ENCODE data around the gene NETO2.
"Not testable (repeated sequence)": the region's sequence is repeated elsewhere in the genome, so short reads cannot be mapped to it uniquely, and the experiment has no call there.

The NETO2 gene

GRCh38 chr16:47136099-47136842, 7.5 kb downstream of the NETO2 start:
- no peak for DNase-seq (ENCODE audit: low read depth in 2 of 2)

GRCh38 chr16:47134550-47134949, 9.2 kb downstream of the NETO2 start:
- DNase-seq (ENCODE audit: low read depth in 2 of 2): no peak

- DNase-seq (ENCODE audit: low read depth in 2 of 2): no peak
These were observed 11.4 kb downstream of the NETO2 start for GRCh38 chr16:47132308-47132707.

GRCh38 chr16:47129755-47130435, 13.8 kb downstream of the NETO2 start:
- DNase-seq (ENCODE audit: low read depth in 2 of 2): no peak

- no peak for DNase-seq (ENCODE audit: low read depth in 2 of 2)
These were observed 16.2 kb downstream of the NETO2 start for GRCh38 chr16:47127541-47127940.

GRCh38 chr16:47125757-47126156, 18.0 kb downstream of the NETO2 start:
- no peak for DNase-seq (ENCODE audit: low read depth in 2 of 2)

- no peak for DNase-seq (ENCODE audit: low read depth in 2 of 2)
These were observed 30.6 kb downstream of the NETO2 start for GRCh38 chr16:47113130-47113529.

- no peak for DNase-seq (ENCODE audit: low read depth in 2 of 2)
These were observed 32.8 kb downstream of the NETO2 start for GRCh38 chr16:47110939-47111338.

- no peak for DNase-seq (ENCODE audit: low read depth in 2 of 2)
These were observed 34.4 kb downstream of the NETO2 start for GRCh38 chr16:47109361-47109760.

- DNase-seq (ENCODE audit: low read depth in 2 of 2): not testable (repeated sequence)
These were observed 40.8 kb downstream of the NETO2 start for GRCh38 chr16:47102921-47103320.

GRCh38 chr16:47097154-47097553, 46.6 kb downstream of the NETO2 start:
- not testable (repeated sequence) for DNase-seq (ENCODE audit: low read depth in 2 of 2)

- no peak for DNase-seq (ENCODE audit: low read depth in 2 of 2)
These were observed 47.4 kb downstream of the NETO2 start for GRCh38 chr16:47096297-47096696.

- DNase-seq (ENCODE audit: low read depth in 2 of 2): no peak
These were observed 59.5 kb downstream of the NETO2 start for GRCh38 chr16:47084198-47084597.

- DNase-seq (ENCODE audit: low read depth in 2 of 2): no peak
These were observed 61.5 kb downstream of the NETO2 start for GRCh38 chr16:47082099-47082865.

- no peak for DNase-seq (ENCODE audit: low read depth in 2 of 2)
These were observed 62.6 kb downstream of the NETO2 start for GRCh38 chr16:47081115-47081514.

- no peak for DNase-seq (ENCODE audit: low read depth in 2 of 2)
These were observed 63.9 kb downstream of the NETO2 start for GRCh38 chr16:47079860-47080259.

GRCh38 chr16:47073223-47074155, 70.3 kb downstream of the NETO2 start:
- no peak for DNase-seq (ENCODE audit: low read depth in 2 of 2)

GRCh38 chr16:47072158-47072557, 71.6 kb downstream of the NETO2 start:
- DNase-seq (ENCODE audit: low read depth in 2 of 2): no peak

GRCh38 chr16:47069841-47070584, 73.7 kb downstream of the NETO2 start:
- no peak for DNase-seq (ENCODE audit: low read depth in 2 of 2)

- DNase-seq (ENCODE audit: low read depth in 2 of 2): no peak
These were observed 74.4 kb downstream of the NETO2 start for GRCh38 chr16:47069313-47069712.

- DNase-seq (ENCODE audit: low read depth in 2 of 2): no peak
These were observed 76.5 kb downstream of the NETO2 start for GRCh38 chr16:47067203-47067602.

Data from stimulated activated CD4-positive, alpha-beta T cell treated with anti-CD3 and anti-CD28 coated beads, Interleukin-12 subunit alpha, Interleukin-12 subunit beta, amount 100 ng/mL, for 24 hours (primary cell).